LNCaP clone FGC (cell line): Measurements from ENCODE around the gene AHCYL2.
A peak's percentile ranks its signal among the peaks of the same experiment; 100 is the strongest.

Experiments
- DNase-seq: peaks from one replicate; pipeline ENCODE4 v3.0.0-alpha.2; 2011; ENCODE audit warnings: low read depth
- H3K4me3 ChIP-seq: 2 replicates; pipeline ENCODE4 v1.5.1; 2011; ENCODE audit warnings: mild to moderate bottlenecking, low read depth, low read length, control low read depth
- CTCF ChIP-seq: IDR thresholded peaks from 2 replicates; pipeline ENCODE4 v1.5.1; 2012; ENCODE audit warnings: mild to moderate bottlenecking; ENCODE audit not compliant: control insufficient read depth, insufficient read depth; ENCODE audit errors: extremely low read depth

Gene AHCYL2

GRCh38 chr7:129431911-129432643 is 207.2 kb downstream of the AHCYL2 start:
- no peak for TF ChIP-seq CTCF
- H3K4me3 ChIP-seq: no peak overlapping the region
- DNase-seq: no peak

- H3K4me3 ChIP-seq: peak within 1 kb of the TSS; percentile 71
- TF ChIP-seq CTCF: peak; percentile 23; the same call in 1 of the 2 replicates
- DNase-seq: no peak
Observed at GRCh38 chr7:129433847-129434674, 209.2 kb downstream of the AHCYL2 start, which contains the start of gene STRIP2. Gene STRIP2 (plus strand): TSS chr7:129434432. CDS start chr7:129434473, 41 bp downstream.

- peak overlapping the region; percentile 71 for H3K4me3 ChIP-seq
- DNase-seq: no peak
Observed at GRCh38 chr7:129434675-129435318, 210.0 kb downstream of the AHCYL2 start.

GRCh38 chr7:129435414-129435829 is 210.6 kb downstream of the AHCYL2 start:
- no peak for DNase-seq
- no peak for TF ChIP-seq CTCF
- H3K4me3 ChIP-seq: no peak overlapping the region; the same call in 1 of the 2 replicates

More at GRCh38 chr7:129434675-129435318, 210.0 kb downstream of the AHCYL2 start:
- TF ChIP-seq CTCF: no peak

GRCh38 chr7:129436335-129436923 is 211.6 kb downstream of the AHCYL2 start:
- no peak overlapping the region for H3K4me3 ChIP-seq
- no peak for TF ChIP-seq CTCF
- DNase-seq: peak; percentile 52

- no peak for DNase-seq
- TF ChIP-seq CTCF: no peak
- no peak overlapping the region for H3K4me3 ChIP-seq
Observed at GRCh38 chr7:129437190-129437589, 212.4 kb downstream of the AHCYL2 start.
